Measurements from ENCODE around the gene WDR77. TPM values are rescaled to one million over a fixed set of nuclear protein-coding genes. Genes with fewer than 3 reads are reported as not detected.

WDR77 gene
- total and polyA plus RNA-seq, 2 of the 4 experiments (the other 2 are of a cell fraction) = 80.8 to 87.0 TPM

GRCh38 chr1:111483166-111483565 lies 34.1 kb upstream of the WDR77 start:
- Histone ChIP-seq H2AFZ (replicated peaks; ENCODE audit: low read length, poor library complexity) (no peak overlapping the region), H3K27me3 (ENCODE audit: control insufficient read depth, insufficient read depth, low read length) (no peaks in the 10 kb centered on the region; the same call in 1 of the 2 replicates), H4K8ac (ENCODE audit: low read depth in 2 of 2, low read length in 2 of 2) (no peak overlapping the region), H3K56ac (ENCODE audit: extremely low read depth, insufficient read depth, low read length) (no peak overlapping the region), H3K4me1 (ENCODE audit: control insufficient read depth, insufficient read depth, low read length) (no peaks in the 10 kb centered on the region), H3K4me3 (ENCODE audit: insufficient read depth, low read depth, low read length) (no peak overlapping the region), H4K20me1 (ENCODE audit: insufficient read depth, low read length) (no peaks in the 10 kb centered on the region), H2BK15ac (ENCODE audit: low read depth, low read length) (no peak overlapping the region), H3K4me2 (ENCODE audit: low read depth, low read length) (no peak overlapping the region), H3K4ac (ENCODE audit: low read depth, low read length) (no peak overlapping the region), H3K36me3 (ENCODE audit: control insufficient read depth, insufficient read depth, low read length) (no peaks in the 10 kb centered on the region), H3K79me1 (ENCODE audit: low read depth in 1 of 2, low read length in 2 of 2) (no peaks in the 10 kb centered on the region), H3K18ac (ENCODE audit: low read depth, low read length) (no peak overlapping the region), H2AK9ac (replicated peaks; ENCODE audit: low read depth, low read length, poor library complexity) (no peak overlapping the region), H3K9me1 (ENCODE audit: insufficient read depth, low read length) (no peaks in the 10 kb centered on the region), H3K23ac (ENCODE audit: low read depth, low read length) (no peak overlapping the region), H3K9me3 (ENCODE audit: control insufficient read depth, insufficient read depth, low read length) (no peaks in the 10 kb centered on the region), H3K9ac (ENCODE audit: low read depth, low read length) (no peak overlapping the region), H3K14ac (replicated peaks; ENCODE audit: low read depth, low read length) (no peak overlapping the region), H2AK5ac (ENCODE audit: low read depth, low read length) (no peak overlapping the region), H2BK20ac (ENCODE audit: low read depth, low read length) (no peak overlapping the region), H4K91ac (ENCODE audit: insufficient read depth, low read depth, low read length) (no peak overlapping the region), H2BK5ac (ENCODE audit: low read depth, low read length, poor library complexity, severe bottlenecking) (no peak overlapping the region), H2BK120ac (ENCODE audit: low read depth, low read length) (no peak overlapping the region), H4K5ac (ENCODE audit: low read depth, low read length) (no peak overlapping the region), H3K27ac (ENCODE audit: insufficient read depth, low read length) (no peak overlapping the region)
- dilution Hi-C loops (cut with HindIII; ENCODE audit: low sequenced_read_pairs, unreplicated experiment) (no loop called here), in situ Hi-C loops (cut with MboI; ENCODE audit: low sequenced_read_pairs) (loop anchor here (5.0 to 25.0 kb wide), 2 partner anchors 284 to 879 kb away; no protein-coding TSS in a partner anchor), intact Hi-C loops (cut with micrococcal nuclease) (no loop called here)
- DNase-seq (peak; percentile 43), ATAC-seq (ENCODE audit: low read depth) (peak; percentile 15; the same call in 1 of the 2 replicates)
- no peak for TF ChIP-seq CEBPB (IDR thresholded peaks at IDR 0.05; ENCODE audit: low read depth, low read length)
- WGBS, 2 experiments (ENCODE audit: extremely low coverage in 2 of 2, insufficient read length in 1 of 2) = no CpG with 5 or more reads among the region's 3 CpGs
- ChIA-PET CTCF (no interaction called here), POLR2A (ENCODE audit: unreplicated experiment) (no interaction called here)
- no TSS peak for BruUV-seq (replicated peaks)

Measured in IMR-90 (cell line).